Coronary artery (tissue), 2 donors: ENCODE measurements around the gene LMNA.
A peak's percentile ranks its signal among the peaks of the same experiment; 100 is the strongest.

Source experiments
- DNase-seq: peaks from one replicate; pipeline ENCODE4 v3.0.0-alpha.2; 2017; ENCODE audit warnings: low spot score
- H3K27ac ChIP-seq, 2 donors: fragments of 200-600 bp; sonication (generic); one replicate each; pipeline ENCODE4 v1.5.1; 2016 to 2019
- H3K4me3 ChIP-seq: fragments of 200-600 bp; sonication (generic); 2 replicates; pipeline ENCODE4 v1.5.1; 2016; ENCODE audit warnings: mild to moderate bottlenecking, moderate library complexity
- TF ChIP-seq, protein P1 (sequence below): fragments of 200-600 bp; sonication (generic); IDR thresholded peaks from one replicate; pipeline ENCODE4 v1.5.1; 2019; ENCODE audit warnings: antibody characterized with exemption

The LMNA gene

DNA sequence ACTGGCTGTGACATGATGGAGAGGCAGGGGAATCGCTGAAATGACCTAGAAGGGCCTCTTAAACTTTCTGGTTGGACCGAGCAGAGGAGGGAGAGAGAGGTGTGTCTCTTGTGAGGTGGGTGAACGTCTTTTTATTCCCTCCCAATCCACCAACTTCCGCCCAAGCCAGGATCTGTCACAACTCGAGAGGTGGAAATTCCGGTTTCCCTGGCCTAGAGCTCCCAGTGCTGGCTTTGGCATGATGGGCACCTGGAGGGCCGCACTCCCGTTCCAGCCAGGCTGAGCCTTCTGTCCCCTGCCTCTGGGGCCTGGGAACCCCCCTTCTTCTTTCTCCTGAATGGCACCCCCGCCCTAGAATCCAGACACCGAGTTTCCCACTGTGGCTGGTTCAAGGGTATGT, 38.9 kb downstream of the LMNA start, which contains the start of gene SEMA4A:
Gene SEMA4A (plus strand): TSS at position 224 of the 400 bp plus-strand sequence. CDS start 994 bp downstream, outside the sequence.
- H3K4me3 ChIP-seq, result no peak within 1 kb of the TSS
- DNase-seq, result no peak
- TF ChIP-seq, protein P1, sequence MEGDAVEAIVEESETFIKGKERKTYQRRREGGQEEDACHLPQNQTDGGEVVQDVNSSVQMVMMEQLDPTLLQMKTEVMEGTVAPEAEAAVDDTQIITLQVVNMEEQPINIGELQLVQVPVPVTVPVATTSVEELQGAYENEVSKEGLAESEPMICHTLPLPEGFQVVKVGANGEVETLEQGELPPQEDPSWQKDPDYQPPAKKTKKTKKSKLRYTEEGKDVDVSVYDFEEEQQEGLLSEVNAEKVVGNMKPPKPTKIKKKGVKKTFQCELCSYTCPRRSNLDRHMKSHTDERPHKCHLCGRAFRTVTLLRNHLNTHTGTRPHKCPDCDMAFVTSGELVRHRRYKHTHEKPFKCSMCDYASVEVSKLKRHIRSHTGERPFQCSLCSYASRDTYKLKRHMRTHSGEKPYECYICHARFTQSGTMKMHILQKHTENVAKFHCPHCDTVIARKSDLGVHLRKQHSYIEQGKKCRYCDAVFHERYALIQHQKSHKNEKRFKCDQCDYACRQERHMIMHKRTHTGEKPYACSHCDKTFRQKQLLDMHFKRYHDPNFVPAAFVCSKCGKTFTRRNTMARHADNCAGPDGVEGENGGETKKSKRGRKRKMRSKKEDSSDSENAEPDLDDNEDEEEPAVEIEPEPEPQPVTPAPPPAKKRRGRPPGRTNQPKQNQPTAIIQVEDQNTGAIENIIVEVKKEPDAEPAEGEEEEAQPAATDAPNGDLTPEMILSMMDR, result no peak
- no peak within 1 kb of the TSS for H3K27ac ChIP-seq

DNA sequence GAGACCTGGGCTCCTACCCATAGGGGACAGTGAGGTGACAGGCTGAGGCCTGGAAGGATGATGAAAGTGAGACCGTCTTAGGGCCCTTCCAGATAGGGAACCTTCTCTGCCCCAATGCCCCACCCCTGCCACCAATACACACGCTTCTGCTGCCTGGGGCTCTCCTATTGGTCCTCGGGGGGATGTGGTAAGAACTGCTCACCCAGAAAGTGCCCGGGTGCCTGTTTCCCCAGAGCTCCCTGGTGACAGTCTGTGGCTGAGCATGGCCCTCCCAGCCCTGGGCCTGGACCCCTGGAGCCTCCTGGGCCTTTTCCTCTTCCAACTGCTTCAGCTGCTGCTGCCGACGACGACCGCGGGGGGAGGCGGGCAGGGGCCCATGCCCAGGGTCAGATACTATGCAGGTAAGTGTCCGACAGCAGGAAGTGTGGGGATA, 39.8 kb downstream of the LMNA start:
- DNase-seq, result no peak
- TF ChIP-seq, protein P1, result no peak
- Histone ChIP-seq H3K4me3 (no peak overlapping the region), H3K27ac (no peak overlapping the region)

DNA sequence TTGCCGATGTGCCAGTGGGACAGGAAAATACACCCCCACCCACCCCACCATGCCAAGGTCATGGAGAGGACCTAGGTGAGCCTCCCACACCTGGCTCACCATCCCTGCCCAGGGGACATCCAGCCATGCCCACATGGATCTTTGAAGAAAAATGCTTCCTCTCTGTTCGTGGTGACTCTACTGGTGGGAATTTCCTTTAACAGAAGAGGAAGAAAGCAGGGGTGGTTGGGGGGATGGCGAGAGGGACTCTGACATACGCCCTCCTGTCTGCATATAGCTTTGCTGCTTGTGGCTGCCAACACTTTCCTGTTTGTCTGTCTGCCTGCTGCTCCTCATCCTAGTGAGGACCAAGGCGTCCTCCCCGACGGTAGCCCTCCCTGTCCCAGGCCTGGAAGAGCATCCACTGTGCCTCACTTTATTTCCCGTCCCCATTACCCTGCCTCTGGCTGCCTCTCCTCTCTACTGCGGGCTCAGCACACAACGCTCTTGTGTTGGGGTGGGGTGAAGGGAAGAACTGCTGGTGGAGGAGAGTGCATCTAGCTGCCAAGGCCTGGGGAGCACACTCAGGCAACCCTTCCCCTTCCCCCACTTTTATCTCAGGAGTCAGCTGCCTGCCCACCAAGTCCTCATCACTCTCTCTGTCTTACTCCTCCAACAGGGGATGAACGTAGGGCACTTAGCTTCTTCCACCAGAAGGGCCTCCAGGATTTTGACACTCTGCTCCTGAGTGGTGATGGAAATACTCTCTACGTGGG, 41.4 kb downstream of the LMNA start:
- DNase-seq, result no peak
- TF ChIP-seq, protein P1, result no peak
- Histone ChIP-seq H3K4me3 (no peak overlapping the region), H3K27ac (no peak overlapping the region)

DNA sequence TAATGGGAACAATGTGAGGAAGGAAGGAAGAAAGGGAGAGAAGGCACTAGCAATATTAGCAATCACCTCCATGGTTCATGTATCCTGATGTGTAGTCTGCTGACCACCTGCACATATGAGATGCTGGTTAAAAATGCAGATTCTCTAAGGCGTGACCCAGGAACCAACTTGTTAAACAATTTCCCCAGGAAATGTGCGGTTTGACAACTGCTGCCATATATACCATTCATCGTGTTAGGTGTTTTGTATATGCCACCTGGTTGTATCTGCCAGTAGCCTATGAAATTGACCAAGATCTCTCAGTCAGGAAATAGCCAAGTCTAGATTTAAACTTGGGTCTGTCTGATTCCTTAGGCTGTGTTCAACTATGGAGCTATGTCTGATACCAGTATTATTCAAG, 43.0 kb downstream of the LMNA start:
- Histone ChIP-seq H3K4me3 (no peak overlapping the region), H3K27ac (no peak overlapping the region)
- TF ChIP-seq, protein P1, result no peak
- DNase-seq, result no peak

DNA sequence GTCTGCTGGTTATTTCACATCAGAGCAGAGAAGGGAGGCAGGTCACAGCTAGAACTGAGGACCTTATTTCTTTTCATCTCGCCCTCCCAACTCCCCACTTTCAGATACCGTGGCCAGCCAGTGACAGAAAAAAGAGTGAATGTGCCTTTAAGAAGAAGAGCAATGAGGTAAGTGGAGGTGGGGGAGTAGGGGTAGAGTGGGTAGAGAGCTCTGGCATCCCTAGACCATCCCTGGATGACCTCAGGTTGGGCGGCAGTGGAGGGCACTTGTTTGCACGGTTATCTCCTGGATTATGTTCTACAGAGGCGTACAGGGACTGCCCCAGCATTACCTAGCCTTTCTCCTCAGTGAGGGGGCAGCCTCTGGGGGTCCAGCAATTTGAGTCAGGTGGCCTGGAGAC, 43.5 kb downstream of the LMNA start:
- Histone ChIP-seq H3K27ac (no peak overlapping the region), H3K4me3 (no peak overlapping the region)
- TF ChIP-seq, protein P1, result no peak
- no peak for DNase-seq

DNA sequence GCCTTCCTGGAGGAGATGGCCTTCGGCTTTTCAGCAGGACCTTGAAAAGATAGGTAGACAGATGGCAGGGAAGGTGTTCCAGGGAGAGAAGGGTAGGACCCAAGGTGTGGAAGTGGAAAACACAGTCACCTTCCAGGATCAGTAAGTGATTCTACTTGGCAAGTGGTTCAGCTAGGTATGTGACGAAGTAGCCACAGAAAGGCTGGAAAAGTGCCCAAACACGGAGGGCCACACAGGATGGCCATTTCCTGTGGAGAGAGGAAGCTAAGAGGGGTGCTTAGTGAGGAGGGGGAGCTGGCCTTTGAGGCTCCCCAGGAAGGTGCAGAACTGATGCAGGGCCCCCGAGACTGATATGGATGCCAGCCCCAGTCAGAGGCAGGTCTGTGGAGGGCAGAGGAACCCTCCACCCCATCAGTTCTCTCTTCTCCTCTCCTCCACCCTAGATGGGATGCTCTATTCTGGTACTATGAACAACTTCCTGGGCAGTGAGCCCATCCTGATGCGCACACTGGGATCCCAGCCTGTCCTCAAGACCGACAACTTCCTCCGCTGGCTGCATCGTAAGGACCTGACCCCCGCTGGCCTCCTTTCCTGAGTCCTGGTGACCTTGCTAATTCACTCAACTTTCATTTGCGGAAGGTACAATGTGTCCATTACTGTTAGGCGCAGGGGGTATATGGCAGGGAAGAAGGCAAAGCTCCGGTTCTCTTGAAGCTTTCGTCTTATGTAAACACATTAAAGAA, 45.7 kb downstream of the LMNA start:
- Histone ChIP-seq H3K4me3 (peak overlapping the region; percentile 75), H3K27ac (peak overlapping the region; percentile 85 to 91)
- TF ChIP-seq, protein P1, result no peak
- DNase-seq, result no peak
